ENCODE measurements around the gene LAMB4. TPM values are rescaled to one million over a fixed set of nuclear protein-coding genes. Genes with fewer than 3 reads are reported as not detected.
A peak's percentile ranks its signal among the peaks of the same experiment; 100 is the strongest.

LAMB4 gene
- total and polyA plus RNA-seq, 2 experiments from 2014 or later: not detected

DNA sequence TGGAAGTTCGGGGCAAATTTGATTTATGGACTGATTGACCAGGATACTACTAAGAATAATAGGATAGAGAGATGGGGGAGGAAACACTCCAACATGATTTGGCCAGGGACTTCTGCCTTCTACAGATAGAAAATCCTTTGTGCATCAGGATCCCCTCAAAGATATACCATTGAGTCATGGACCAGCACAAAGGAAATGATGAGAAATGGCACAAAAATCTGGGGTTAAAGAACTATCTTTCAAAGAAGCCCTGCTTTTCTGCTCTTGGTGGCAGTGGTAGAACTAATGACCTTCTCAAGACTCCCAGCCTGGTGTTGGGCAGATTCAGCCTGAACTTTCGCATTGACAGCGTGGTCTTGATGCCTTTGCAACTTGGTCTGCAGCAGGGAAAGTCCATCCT, 99.6 kb downstream of the LAMB4 start (continued):
- TF ChIP-seq, protein P1, sequence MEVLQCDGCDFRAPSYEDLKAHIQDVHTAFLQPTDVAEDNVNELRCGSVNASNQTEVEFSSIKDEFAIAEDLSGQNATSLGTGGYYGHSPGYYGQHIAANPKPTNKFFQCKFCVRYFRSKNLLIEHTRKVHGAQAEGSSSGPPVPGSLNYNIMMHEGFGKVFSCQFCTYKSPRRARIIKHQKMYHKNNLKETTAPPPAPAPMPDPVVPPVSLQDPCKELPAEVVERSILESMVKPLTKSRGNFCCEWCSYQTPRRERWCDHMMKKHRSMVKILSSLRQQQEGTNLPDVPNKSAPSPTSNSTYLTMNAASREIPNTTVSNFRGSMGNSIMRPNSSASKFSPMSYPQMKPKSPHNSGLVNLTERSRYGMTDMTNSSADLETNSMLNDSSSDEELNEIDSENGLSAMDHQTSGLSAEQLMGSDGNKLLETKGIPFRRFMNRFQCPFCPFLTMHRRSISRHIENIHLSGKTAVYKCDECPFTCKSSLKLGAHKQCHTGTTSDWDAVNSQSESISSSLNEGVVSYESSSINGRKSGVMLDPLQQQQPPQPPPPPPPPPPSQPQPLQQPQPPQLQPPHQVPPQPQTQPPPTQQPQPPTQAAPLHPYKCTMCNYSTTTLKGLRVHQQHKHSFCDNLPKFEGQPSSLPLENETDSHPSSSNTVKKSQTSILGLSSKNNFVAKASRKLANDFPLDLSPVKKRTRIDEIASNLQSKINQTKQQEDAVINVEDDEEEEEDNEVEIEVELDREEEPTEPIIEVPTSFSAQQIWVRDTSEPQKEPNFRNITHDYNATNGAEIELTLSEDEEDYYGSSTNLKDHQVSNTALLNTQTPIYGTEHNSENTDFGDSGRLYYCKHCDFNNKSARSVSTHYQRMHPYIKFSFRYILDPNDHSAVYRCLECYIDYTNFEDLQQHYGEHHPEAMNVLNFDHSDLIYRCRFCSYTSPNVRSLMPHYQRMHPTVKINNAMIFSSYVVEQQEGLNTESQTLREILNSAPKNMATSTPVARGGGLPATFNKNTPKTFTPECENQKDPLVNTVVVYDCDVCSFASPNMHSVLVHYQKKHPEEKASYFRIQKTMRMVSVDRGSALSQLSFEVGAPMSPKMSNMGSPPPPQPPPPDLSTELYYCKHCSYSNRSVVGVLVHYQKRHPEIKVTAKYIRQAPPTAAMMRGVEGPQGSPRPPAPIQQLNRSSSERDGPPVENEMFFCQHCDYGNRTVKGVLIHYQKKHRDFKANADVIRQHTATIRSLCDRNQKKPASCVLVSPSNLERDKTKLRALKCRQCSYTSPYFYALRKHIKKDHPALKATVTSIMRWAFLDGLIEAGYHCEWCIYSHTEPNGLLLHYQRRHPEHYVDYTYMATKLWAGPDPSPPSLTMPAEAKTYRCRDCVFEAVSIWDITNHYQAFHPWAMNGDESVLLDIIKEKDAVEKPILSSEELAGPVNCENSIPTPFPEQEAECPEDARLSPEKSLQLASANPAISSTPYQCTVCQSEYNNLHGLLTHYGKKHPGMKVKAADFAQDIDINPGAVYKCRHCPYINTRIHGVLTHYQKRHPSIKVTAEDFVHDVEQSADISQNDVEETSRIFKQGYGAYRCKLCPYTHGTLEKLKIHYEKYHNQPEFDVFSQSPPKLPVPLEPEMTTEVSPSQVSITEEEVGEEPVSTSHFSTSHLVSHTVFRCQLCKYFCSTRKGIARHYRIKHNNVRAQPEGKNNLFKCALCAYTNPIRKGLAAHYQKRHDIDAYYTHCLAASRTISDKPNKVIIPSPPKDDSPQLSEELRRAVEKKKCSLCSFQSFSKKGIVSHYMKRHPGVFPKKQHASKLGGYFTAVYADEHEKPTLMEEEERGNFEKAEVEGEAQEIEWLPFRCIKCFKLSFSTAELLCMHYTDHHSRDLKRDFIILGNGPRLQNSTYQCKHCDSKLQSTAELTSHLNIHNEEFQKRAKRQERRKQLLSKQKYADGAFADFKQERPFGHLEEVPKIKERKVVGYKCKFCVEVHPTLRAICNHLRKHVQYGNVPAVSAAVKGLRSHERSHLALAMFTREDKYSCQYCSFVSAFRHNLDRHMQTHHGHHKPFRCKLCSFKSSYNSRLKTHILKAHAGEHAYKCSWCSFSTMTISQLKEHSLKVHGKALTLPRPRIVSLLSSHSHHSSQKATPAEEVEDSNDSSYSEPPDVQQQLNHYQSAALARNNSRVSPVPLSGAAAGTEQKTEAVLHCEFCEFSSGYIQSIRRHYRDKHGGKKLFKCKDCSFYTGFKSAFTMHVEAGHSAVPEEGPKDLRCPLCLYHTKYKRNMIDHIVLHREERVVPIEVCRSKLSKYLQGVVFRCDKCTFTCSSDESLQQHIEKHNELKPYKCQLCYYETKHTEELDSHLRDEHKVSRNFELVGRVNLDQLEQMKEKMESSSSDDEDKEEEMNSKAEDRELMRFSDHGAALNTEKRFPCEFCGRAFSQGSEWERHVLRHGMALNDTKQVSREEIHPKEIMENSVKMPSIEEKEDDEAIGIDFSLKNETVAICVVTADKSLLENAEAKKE (CRISPR knock-in tag; IDR thresholded peaks at IDR 0.05): no peak
- TF ChIP-seq, protein P2, sequence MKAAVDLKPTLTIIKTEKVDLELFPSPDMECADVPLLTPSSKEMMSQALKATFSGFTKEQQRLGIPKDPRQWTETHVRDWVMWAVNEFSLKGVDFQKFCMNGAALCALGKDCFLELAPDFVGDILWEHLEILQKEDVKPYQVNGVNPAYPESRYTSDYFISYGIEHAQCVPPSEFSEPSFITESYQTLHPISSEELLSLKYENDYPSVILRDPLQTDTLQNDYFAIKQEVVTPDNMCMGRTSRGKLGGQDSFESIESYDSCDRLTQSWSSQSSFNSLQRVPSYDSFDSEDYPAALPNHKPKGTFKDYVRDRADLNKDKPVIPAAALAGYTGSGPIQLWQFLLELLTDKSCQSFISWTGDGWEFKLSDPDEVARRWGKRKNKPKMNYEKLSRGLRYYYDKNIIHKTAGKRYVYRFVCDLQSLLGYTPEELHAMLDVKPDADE (IDR thresholded peaks at IDR 0.05): no peak
- TF ChIP-seq POLR2AphosphoS5 (IDR thresholded peaks at IDR 0.05; ENCODE audit: low read depth) (no peak), NANOG (IDR thresholded peaks at IDR 0.05; ENCODE audit: borderline replicate concordance) (no peak)

DNA sequence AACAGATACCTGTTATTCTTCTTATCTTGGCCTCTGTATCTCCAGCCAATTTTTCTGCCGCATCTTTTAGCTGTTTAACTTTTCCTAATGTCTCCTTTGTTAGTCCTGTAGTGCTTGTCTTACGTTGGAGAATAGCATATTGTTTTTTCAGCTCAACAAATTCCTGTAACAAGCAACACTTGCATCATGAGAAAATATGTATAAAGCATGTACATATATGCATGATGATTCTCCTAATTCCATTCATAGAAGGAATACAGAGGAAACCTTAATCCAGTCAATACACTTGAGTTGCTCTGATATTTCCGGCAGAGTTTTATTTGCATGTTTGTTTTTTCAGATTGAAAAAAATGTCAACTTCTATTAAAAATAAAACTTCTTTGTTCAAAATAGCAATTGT, 101.1 kb downstream of the LAMB4 start:
- Mint-ChIP-seq H3K9me3 (no peaks in the 10 kb centered on the region), H3K4me1 (peaks cover 14% of the 10 kb centered on the region), H3K4me3 (no peak overlapping the region), H3K27ac (no peak overlapping the region), H3K27me3 (ENCODE audit: insufficient read depth, low read depth, poor library complexity) (no peaks in the 10 kb centered on the region), H3K36me3 (ENCODE audit: low read depth) (no peaks in the 10 kb centered on the region)
- H3K27me3 ChIP-seq (ENCODE audit: insufficient read depth): no peaks in the 10 kb centered on the region
- DNase-seq (ENCODE audit: low spot score) (no peak), ATAC-seq (no peak)
- H3K4me2 ChIP-seq: no peak overlapping the region
- H4K20me1 ChIP-seq (replicated peaks; ENCODE audit: insufficient read depth): no peaks in the 10 kb centered on the region
- peak overlapping the region; percentile 54; the same call in 1 of the 2 replicates for H2AFZ ChIP-seq
- H3F3A ChIP-seq (replicated peaks; ENCODE audit: low read depth): no peaks in the 10 kb centered on the region
- no peak overlapping the region for H3K4me3 ChIP-seq
- no peak overlapping the region for H3K27ac ChIP-seq (ENCODE audit: low read depth)
- H3K79me2 ChIP-seq (replicated peaks; ENCODE audit: insufficient read depth): no peaks in the 10 kb centered on the region
- H3K36me3 ChIP-seq (ENCODE audit: insufficient read depth): no peaks in the 10 kb centered on the region
- no peaks in the 10 kb centered on the region for H3K9me2 ChIP-seq (ENCODE audit: insufficient read depth)
- peaks cover 4% of the 10 kb centered on the region; the same call in 1 of the 2 replicates for H3K4me1 ChIP-seq (ENCODE audit: insufficient read depth)
- TF ChIP-seq STAT1 (IDR thresholded peaks at IDR 0.05; ENCODE audit: unreplicated experiment) (no peak), ZNF331 (CRISPR knock-in tag; IDR thresholded peaks at IDR 0.05; ENCODE audit: low read depth) (no peak), ZNF114 (CRISPR knock-in tag; IDR thresholded peaks at IDR 0.05) (no peak), POLR2AphosphoS5 (IDR thresholded peaks at IDR 0.05; ENCODE audit: low read depth) (no peak), CREB1 (CRISPR knock-in tag; IDR thresholded peaks at IDR 0.05; ENCODE audit: low read depth) (no peak), NANOG (IDR thresholded peaks at IDR 0.05; ENCODE audit: borderline replicate concordance) (no peak), EZH2phosphoT487 (IDR thresholded peaks at IDR 0.05; ENCODE audit: unreplicated experiment) (no peak), JUNB (IDR thresholded peaks at IDR 0.05; ENCODE audit: unreplicated experiment) (no peak)
- TF ChIP-seq, protein P2 (IDR thresholded peaks at IDR 0.05): no peak

Data from GM23338 (cell line).